ENCODE data around the gene DENND6B. TPM values are rescaled to one million over a fixed set of nuclear protein-coding genes. Genes with fewer than 3 reads are reported as not detected.
"Not testable (repeated sequence)": the region's sequence is repeated elsewhere in the genome, so short reads cannot be mapped to it uniquely, and the experiment has no call there.

Gene DENND6B
- total RNA-seq, 1 donor from 2014 or later, result 2.7 TPM

- no peak for DNase-seq (ENCODE audit: extremely low spot score in 2 of 2)
- intact Hi-C loops (cut with DNase I), result no loop called here
- Histone ChIP-seq H3K36me3 (no peaks in the 10 kb centered on the region), H3K9me3 (no peaks in the 10 kb centered on the region), H3K27me3 (no peaks in the 10 kb centered on the region), H3K4me3 (no peak overlapping the region), H3K27ac (no peak overlapping the region), H3K4me1 (peaks cover 17% of the 10 kb centered on the region)
- TF ChIP-seq CTCF (IDR thresholded peaks at IDR 0.05) (no peak), POLR2AphosphoS5 (IDR thresholded peaks at IDR 0.05; ENCODE audit: insufficient read depth in 1 of 2, low read depth in 1 of 2) (no peak)
Measured at GRCh38 chr22:50323900-50324299, 2.9 kb downstream of the DENND6B start.

- H3K4me3 ChIP-seq; intact Hi-C loops (cut with DNase I); DNase-seq (ENCODE audit: extremely low spot score in 2 of 2); H3K36me3 ChIP-seq; H3K27me3 ChIP-seq; H3K27ac ChIP-seq; H3K9me3 ChIP-seq: not testable (repeated sequence)
- H3K4me1 ChIP-seq, result peaks cover 12% of the 10 kb centered on the region
Measured at GRCh38 chr22:50322382-50323104, 4.3 kb downstream of the DENND6B start.

GRCh38 chr22:50320671-50321325, 6.0 kb downstream of the DENND6B start:
- no peak overlapping the region for H3K4me3 ChIP-seq
- TF ChIP-seq CTCF (IDR thresholded peaks at IDR 0.05), result no peak
- no peak for TF ChIP-seq POLR2A (IDR thresholded peaks at IDR 0.05)
- TF ChIP-seq POLR2AphosphoS5 (IDR thresholded peaks at IDR 0.05; ENCODE audit: insufficient read depth in 1 of 2, low read depth in 1 of 2), result no peak
- intact Hi-C loops (cut with DNase I), result no loop called here
- no peak overlapping the region for H3K27ac ChIP-seq
- DNase-seq (ENCODE audit: extremely low spot score in 2 of 2), result no peak
- no peaks in the 10 kb centered on the region for H3K9me3 ChIP-seq
- H3K36me3 ChIP-seq, result no peaks in the 10 kb centered on the region
- no peaks in the 10 kb centered on the region for H3K27me3 ChIP-seq
- peaks cover 1% of the 10 kb centered on the region for H3K4me1 ChIP-seq

GRCh38 chr22:50320116-50320515, 6.7 kb downstream of the DENND6B start:
- H3K4me1 ChIP-seq, result no peaks in the 10 kb centered on the region
- no peaks in the 10 kb centered on the region for H3K9me3 ChIP-seq
- no peak overlapping the region for H3K4me3 ChIP-seq
- no peaks in the 10 kb centered on the region for H3K36me3 ChIP-seq
- no peak overlapping the region for H3K27ac ChIP-seq
- TF ChIP-seq POLR2AphosphoS5 (IDR thresholded peaks at IDR 0.05; ENCODE audit: insufficient read depth in 1 of 2, low read depth in 1 of 2) (no peak), CTCF (IDR thresholded peaks at IDR 0.05) (no peak), POLR2A (IDR thresholded peaks at IDR 0.05) (no peak)
- DNase-seq (ENCODE audit: extremely low spot score in 2 of 2), result no peak
- intact Hi-C loops (cut with DNase I), result no loop called here
- no peaks in the 10 kb centered on the region for H3K27me3 ChIP-seq

- intact Hi-C loops (cut with DNase I), result no loop called here
- Histone ChIP-seq H3K4me1 (no peaks in the 10 kb centered on the region), H3K9me3 (no peaks in the 10 kb centered on the region)
Measured at GRCh38 chr22:50319503-50319951, 7.3 kb downstream of the DENND6B start.

More at GRCh38 chr22:50319503-50319951, 7.3 kb downstream of the DENND6B start:
- TF ChIP-seq POLR2AphosphoS5 (IDR thresholded peaks at IDR 0.05; ENCODE audit: insufficient read depth in 1 of 2, low read depth in 1 of 2), result no peak
- TF ChIP-seq CTCF (IDR thresholded peaks at IDR 0.05), result no peak
- no peak for TF ChIP-seq POLR2A (IDR thresholded peaks at IDR 0.05)
- no peak overlapping the region for H3K27ac ChIP-seq
- no peak for DNase-seq (ENCODE audit: extremely low spot score in 2 of 2)
- no peaks in the 10 kb centered on the region for H3K36me3 ChIP-seq
- H3K27me3 ChIP-seq, result no peaks in the 10 kb centered on the region
- H3K4me3 ChIP-seq, result no peak overlapping the region

Measured in vagina (tissue), 2 donors.